ENCODE data around the gene ZSWIM7.
"Not testable (repeated sequence)": the region's sequence is repeated elsewhere in the genome, so short reads cannot be mapped to it uniquely, and the experiment has no call there.

The ZSWIM7 gene

DNA sequence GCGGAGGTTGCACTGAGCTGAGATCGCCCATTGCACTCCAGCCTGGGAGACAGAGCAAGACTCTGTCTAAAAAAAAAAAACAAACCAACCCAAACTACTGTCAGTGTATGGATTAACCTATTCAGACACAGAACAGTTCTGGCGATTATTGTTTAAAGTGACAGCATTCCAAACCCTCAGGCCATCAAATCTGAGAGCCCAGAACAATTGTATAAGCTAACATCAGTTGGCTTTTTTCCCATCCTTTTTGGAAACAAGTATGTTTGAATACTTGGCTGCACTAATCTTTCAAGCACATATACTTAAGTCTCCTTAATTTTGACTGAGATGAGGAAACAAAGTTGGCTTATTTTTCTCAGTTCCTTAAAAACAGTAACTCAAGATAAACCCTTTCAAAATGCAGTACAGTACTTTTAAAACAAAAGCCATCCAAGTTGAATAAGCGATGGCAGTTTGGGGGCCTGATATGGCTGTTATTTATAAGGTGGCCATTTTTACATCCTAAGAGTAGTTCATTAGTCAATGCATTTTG lies 1.4 kb downstream of the ZSWIM7 start:
- DNase-seq (ENCODE audit: low spot score) = no peak

DNA sequence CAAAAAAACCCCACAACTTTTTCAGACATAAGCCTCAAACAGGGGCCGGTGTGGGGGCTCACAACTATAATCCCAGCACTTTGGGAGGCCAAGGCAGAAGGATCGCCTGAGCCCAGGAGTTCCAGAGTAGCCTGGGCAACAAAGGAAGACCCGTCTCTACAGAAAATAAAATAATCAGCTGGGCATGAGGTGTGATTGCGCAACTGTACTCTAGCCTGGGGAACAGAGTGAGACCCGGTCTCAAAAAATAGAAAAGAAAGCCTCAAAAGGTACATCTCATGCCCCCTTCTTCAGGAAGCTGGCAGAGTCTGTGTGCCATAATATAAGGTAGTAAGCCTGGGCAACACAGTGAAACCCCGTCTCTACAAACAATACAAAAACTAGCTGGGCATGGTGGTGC lies 3.2 kb downstream of the ZSWIM7 start:
- no peak for DNase-seq (ENCODE audit: low spot score)

DNA sequence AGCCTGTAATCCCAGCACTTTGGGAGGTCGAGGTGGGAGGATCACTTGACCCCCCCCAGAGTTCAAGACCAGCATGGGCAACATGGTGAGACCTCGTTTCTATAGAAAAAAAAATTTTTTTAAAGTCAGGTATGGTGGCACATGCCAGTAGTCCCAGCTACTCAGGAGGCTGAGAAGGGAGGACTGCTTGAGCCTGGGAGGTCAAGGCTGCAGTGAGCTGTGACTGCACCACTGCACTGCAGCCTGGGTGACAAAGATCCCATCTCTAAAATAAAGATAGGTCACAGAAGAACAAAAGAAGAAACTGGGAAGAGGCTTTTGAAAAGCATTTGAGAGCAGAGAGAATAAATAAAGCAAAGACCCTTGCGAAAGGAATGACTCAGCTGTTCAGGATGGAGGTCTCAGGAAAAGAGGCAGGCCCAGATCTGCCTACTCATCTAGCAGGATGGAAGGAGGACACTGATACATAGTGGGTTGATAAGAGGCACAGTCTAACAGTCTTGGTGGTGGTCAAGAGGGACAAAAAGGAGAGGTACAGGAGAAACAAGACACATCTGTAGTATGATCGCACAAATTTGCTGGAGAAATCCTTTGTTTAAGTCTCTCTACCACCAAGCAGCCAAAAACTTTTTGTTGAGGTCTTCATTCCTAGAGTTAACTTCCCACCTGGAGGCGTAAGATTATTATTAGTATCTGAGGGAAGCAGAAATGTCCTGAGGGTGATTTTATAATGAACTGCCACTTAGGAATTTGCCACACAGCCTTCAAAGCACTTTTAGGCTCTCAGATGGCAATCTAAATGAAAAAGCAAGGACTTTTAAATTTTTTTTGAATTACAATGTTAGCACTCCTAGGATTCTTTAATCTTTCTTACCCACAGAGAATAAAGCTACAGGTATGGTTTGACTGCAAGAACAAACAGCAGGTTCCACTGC lies 17.6 kb downstream of the ZSWIM7 start:
- DNase-seq (ENCODE audit: low spot score) = no peak

- DNase-seq (ENCODE audit: low spot score) = peak; percentile 34
These were observed 18.3 kb downstream of the ZSWIM7 start for GRCh38 chr17:15981208-15981607.

GRCh38 chr17:15979013-15979412 lies 20.5 kb downstream of the ZSWIM7 start:
- not testable (repeated sequence) for DNase-seq (ENCODE audit: low spot score)

DNA sequence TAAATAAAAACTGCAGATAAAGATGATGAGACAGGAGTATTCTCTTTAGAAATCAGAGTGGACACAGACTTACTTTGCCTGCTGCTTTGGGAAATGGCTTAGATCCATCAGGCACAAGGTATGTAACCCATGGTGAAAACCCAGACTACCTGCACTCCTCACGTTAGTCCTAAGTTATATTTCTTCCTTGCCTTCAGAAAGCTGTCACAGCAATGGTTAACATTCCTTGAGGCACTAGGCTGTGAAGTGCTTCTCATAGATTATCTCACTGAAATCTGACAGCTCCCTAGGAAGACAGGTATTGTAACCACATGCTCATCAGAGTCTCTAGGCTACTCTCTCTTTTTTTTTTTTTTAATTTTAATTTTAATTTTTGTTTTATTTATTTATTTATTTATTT lies 20.9 kb downstream of the ZSWIM7 start:
- DNase-seq (ENCODE audit: low spot score) = no peak

DNA sequence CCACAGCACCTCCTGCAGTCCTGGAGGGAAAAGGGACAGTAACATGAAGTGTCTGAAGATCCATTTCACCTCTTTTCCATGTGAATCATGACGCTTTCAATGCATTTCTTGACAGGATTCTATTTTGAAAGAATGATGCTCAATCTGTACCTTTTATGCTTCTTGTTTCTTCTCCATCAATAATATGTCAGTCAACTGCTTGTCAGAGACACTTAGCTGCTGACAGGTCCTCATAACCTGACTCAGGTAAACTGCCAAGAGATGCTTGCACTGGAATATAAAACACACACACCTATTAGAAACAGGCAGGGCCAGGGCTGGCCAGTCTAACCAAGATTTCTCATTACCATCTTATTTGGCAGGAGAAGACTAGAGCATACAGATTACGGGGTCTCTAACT lies 21.6 kb downstream of the ZSWIM7 start:
- no peak for DNase-seq (ENCODE audit: low spot score)

DNA sequence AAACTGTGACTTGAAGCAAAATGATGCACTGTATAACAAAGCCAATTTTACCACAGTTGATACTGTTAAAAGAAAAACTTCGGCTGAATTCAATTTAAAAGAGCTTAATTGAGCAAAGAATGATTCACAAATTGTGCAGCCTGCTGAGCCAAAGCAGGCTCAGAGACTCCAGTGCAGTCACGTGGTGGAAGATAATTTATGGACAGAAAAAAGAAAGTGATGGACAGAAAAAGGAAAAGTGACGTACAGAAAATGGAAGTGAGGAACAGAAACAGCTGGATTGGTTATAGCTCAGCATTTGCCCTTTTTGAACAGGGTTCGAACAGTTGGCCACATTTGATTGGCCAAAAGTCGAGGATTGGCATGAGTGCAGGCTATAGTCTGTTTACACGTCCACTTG lies 25.7 kb downstream of the ZSWIM7 start:
- DNase-seq (ENCODE audit: low spot score) = no peak

DNA sequence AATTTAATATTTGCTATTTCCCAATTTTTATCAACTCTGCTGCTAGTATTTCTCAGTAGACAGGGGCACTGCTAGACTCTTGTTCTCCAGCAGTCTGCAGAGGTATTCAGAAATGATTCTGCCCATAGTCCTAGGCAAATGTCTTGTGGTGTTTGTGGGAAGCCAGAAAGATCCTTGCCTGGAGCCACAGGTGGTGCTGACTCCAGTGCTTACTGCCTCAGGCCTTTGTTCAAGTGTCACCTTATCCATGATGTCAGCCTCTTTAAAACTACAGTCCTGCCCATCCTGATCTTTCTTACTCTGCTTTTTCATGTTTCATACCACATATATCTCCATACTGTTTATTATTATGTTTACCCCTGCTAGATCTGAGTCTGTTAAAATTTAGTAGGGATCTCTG lies 26.5 kb downstream of the ZSWIM7 start:
- no peak for DNase-seq (ENCODE audit: low spot score)

- DNase-seq (ENCODE audit: low spot score) = no peak
These were observed 27.0 kb downstream of the ZSWIM7 start for GRCh38 chr17:15972497-15972951.

- no peak for DNase-seq (ENCODE audit: low spot score)
These were observed 27.6 kb downstream of the ZSWIM7 start for GRCh38 chr17:15971882-15972281.

GRCh38 chr17:15971098-15971678 lies 28.3 kb downstream of the ZSWIM7 start:
- DNase-seq (ENCODE audit: low spot score) = no peak

DNA sequence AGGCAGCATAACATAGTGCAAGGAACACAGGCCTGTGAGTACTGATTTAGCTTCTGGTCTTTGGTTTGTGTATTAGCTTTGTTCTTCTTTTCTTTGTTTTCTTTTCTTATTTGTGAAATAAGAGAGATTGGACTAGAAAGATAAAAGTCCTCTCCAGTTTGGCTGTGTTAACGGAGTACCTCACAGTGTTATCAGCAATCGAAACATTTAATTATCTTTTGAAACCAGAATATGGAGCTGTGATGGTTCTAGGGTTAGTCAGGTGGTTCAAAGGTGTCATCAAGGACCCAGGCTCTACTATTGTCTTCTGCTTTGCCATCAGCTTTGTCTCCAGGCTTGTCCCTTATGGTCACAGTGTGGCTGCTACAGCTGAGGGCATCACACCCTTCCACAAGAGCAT lies 29.0 kb downstream of the ZSWIM7 start:
- DNase-seq (ENCODE audit: low spot score) = no peak

GRCh38 chr17:15969463-15969862 lies 30.0 kb downstream of the ZSWIM7 start:
- DNase-seq (ENCODE audit: low spot score) = no peak

DNA sequence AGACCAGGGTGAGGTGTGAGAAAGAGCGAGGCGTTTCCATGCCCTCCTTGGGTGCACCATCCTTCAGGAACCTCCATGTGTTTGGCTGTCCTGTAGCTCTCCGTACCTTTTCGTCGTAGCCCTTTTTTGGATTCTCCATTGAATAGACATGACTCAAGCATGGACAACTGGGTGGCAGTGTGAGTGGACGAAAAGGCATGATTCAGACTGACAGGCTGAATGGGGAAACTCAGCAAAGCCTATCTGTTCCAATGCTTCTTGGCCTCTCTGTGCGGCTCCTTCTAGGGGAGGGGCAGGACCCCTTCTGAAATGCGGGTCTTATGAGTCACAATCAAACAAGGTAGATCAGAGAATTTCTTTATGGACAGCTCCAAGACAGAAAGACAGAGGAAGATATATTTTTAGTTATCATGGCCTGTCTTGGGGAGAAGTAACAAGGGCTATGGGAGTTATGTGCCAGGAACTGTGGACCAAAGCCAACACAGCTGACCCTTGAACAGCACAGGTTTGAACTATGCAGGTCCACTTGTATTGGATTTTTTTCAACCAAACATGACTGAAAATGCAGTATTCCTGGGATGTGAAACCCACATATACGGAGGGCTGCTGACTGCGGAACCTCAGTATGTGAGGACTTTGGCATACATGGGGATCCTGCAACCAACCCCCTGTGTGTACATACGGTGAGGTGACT lies 31.7 kb downstream of the ZSWIM7 start:
- no peak for DNase-seq (ENCODE audit: low spot score)

GRCh38 chr17:15966879-15967248 lies 32.6 kb downstream of the ZSWIM7 start:
- DNase-seq (ENCODE audit: low spot score) = peak; percentile 88

GRCh38 chr17:15966183-15966878 lies 33.2 kb downstream of the ZSWIM7 start:
- DNase-seq (ENCODE audit: low spot score) = peak; percentile 78

DNA sequence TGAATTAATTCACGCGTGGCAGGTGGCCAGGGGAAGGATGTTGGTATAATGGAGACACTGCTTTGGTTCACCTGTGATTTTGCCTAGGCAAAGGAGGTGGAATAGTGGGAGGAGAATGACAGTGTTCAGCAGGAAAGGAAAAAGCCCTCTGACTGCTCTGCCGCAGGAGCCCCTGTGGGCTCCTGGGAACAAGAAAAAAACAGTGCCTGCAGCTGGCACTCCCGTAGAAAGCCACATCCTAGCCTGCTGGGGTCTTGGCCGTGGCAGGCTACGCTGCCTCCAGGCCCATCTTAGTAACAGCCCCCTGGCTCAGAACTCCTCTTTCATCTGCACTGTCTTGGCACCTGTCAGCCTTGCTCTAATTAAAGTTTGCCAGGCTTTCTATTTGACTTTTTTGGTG lies 34.0 kb downstream of the ZSWIM7 start:
- DNase-seq (ENCODE audit: low spot score) = peak; percentile 48

- peak; percentile 93 for DNase-seq (ENCODE audit: low spot score)
These were observed 35.8 kb downstream of the ZSWIM7 start for GRCh38 chr17:15963670-15964110.

DNA sequence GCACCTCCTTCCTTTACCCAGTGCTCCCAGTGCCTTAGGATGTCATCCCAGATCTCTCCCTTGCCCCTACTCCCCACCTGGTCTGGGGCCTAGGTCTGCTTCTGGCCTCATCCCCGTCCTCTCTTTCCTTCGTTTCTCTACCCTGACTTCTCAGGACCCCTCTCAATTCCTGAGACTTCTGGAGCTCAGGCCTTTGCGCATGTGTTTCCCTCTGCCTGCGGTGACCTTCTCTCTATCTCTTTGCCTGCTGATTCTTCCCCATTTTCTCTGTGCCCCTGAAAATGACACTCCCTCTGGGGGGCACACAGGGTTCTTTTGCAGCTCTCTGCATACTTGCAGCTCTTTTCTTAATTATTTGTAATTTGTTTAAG lies 41.0 kb downstream of the ZSWIM7 start:
- DNase-seq (ENCODE audit: low spot score) = no peak

GRCh38 chr17:15957608-15958307 lies 41.7 kb downstream of the ZSWIM7 start:
- DNase-seq (ENCODE audit: low spot score) = peak; percentile 77
